Kidney epithelial cell (primary cell): ENCODE results near the gene GSN. TPM values are rescaled to one million over a fixed set of nuclear protein-coding genes. Genes with fewer than 3 reads are reported as not detected.
A peak's percentile ranks its signal among the peaks of the same experiment; 100 is the strongest.

Source experiments
- DNase-seq: peaks from one replicate; pipeline ENCODE4 v3.0.0-alpha.2; 2010; ENCODE audit warnings: low read depth
- H3K27me3 ChIP-seq: 2 replicates; pipeline ENCODE4 v1.6.0; 2011; ENCODE audit warnings: low read length; ENCODE audit not compliant: control insufficient read depth, insufficient read depth
- H3K36me3 ChIP-seq: 2 replicates; pipeline ENCODE4 v1.5.1; 2011; ENCODE audit warnings: low read length; ENCODE audit not compliant: control insufficient read depth, insufficient read depth
- H3K4me3 ChIP-seq: 2 replicates; pipeline ENCODE4 v1.5.1; 2011; ENCODE audit warnings: low read depth, mild to moderate bottlenecking, control low read depth, low read length
- total RNA-seq: library from RNA; depleted of rRNA; stranded (reverse); fragments of >200 nt; gene quantifications from 2 replicates; pipeline ENCODE4 v1.2.3, GENCODE V29; 2015
- TF ChIP-seq, protein P1 (sequence below): IDR thresholded peaks from 2 replicates; pipeline ENCODE4 v1.5.1; 2011; ENCODE audit warnings: mild to moderate bottlenecking, moderate library complexity, low read length, control low read depth, inconsistent platforms; ENCODE audit not compliant: insufficient read depth, poor library complexity, severe bottlenecking

The GSN gene
- total RNA-seq, 1 donor from 2014 or later, result 163 TPM

GRCh38 chr9:121266906-121267650, 884 bp upstream of the GSN start:
- peak overlapping the region; percentile 76 for H3K4me3 ChIP-seq
- no peak for DNase-seq
- TF ChIP-seq, protein P1, sequence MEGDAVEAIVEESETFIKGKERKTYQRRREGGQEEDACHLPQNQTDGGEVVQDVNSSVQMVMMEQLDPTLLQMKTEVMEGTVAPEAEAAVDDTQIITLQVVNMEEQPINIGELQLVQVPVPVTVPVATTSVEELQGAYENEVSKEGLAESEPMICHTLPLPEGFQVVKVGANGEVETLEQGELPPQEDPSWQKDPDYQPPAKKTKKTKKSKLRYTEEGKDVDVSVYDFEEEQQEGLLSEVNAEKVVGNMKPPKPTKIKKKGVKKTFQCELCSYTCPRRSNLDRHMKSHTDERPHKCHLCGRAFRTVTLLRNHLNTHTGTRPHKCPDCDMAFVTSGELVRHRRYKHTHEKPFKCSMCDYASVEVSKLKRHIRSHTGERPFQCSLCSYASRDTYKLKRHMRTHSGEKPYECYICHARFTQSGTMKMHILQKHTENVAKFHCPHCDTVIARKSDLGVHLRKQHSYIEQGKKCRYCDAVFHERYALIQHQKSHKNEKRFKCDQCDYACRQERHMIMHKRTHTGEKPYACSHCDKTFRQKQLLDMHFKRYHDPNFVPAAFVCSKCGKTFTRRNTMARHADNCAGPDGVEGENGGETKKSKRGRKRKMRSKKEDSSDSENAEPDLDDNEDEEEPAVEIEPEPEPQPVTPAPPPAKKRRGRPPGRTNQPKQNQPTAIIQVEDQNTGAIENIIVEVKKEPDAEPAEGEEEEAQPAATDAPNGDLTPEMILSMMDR, result no peak
- H3K27me3 ChIP-seq, result no peaks in the 10 kb centered on the region
- H3K36me3 ChIP-seq, result no peaks in the 10 kb centered on the region

- TF ChIP-seq, protein P1, result no peak
- Histone ChIP-seq H3K4me3 (peak overlapping the region; percentile 76), H3K27me3 (no peaks in the 10 kb centered on the region), H3K36me3 (no peaks in the 10 kb centered on the region)
- DNase-seq, result no peak
These were observed 562 bp downstream of the GSN start for GRCh38 chr9:121268598-121268850.

DNA sequence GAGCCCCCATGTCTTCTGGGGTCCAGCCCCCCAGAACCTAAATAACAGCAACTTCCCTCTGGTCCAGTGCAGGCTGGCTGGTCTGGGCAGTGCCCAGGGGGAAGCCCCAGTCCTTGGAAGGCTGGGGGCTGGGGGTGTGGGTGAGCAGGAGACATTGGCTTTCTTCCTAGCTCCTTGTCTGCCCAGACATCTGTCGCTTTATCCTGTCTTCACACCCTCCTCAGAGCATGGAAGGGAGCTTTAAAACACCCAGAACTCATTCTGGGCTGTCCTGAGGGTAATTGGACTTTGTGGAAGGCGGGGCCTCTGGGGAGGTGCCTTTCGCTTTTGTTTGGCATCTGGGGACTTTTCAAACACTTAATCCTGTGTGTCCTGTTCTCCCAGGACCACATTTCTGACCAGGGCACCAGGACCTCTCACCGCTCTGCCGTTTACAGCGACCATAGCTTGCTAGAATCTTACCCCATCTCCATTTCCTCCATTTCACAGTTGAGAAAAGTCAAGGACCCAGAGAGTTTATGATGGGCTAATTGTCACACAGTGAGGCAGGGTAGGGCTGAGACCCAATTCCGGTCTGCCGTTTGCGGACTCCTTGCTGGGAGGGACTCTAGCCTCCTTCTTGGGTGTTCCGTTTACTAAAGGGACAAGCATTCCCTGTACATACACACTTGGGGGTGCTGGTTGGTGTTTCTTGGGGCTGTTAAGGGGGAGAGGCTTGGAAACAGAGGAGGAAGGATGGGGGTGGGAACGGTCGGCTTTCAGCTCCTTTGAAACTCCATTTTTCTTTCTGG, 1.1 kb downstream of the GSN start:
- H3K4me3 ChIP-seq, result peak overlapping the region; percentile 76
- TF ChIP-seq, protein P1, result no peak
- H3K36me3 ChIP-seq, result no peaks in the 10 kb centered on the region
- no peaks in the 10 kb centered on the region for H3K27me3 ChIP-seq
- DNase-seq, result no peak

GRCh38 chr9:121269642-121270254, 1.8 kb downstream of the GSN start:
- H3K27me3 ChIP-seq, result no peaks in the 10 kb centered on the region
- TF ChIP-seq, protein P1, result no peak
- H3K36me3 ChIP-seq, result no peaks in the 10 kb centered on the region
- H3K4me3 ChIP-seq, result peak overlapping the region; percentile 76
- no peak for DNase-seq

DNA sequence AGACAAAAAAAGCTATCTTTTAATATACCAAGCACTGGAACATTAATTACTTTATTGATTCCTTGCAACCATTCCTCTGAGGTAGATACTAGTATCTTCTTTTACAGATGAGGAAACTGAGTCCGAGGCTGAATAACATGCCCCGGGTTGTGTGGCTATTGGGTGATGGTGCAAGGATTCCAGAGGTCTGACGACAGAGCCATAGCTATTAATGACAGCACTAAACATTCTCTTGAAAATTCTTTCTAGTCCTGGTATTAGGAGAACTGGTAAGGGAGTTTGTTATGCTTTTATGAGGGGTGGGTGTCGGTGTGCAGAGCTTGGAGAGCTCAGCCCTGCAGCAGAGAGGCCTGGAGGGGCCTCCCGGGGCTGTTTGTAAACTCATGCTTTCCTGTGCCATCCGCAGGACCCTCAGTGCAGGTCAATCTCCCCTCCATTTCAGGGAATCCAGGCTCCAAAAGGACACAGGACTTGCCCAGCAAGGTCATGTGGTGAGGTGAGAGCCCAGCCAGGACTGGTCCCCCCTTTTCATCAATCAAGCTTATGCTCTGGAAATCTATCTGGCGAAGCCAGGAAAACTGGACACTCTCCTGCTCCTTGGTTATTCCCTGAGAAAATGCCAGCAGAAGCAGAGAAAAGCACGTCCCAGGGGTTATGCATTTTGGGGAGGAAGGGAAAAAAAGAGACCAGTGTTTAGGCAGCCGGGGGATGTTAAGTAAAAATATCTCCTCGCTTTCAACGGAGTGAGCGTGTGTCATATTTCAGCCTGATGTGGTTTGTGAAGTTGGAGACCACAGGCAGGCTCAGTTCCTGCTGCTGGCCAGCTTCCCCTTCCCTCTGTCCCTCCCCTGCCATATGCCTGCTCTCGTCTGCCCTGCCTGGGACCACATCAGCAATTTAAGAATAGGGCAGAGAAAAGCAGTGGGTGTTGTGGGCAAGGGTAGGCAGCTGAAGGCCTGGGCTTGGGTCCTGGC, 3.7 kb downstream of the GSN start:
- DNase-seq, result no peak
- H3K36me3 ChIP-seq, result no peaks in the 10 kb centered on the region
- TF ChIP-seq, protein P1, result no peak
- no peaks in the 10 kb centered on the region for H3K27me3 ChIP-seq
- H3K4me3 ChIP-seq, result no peak overlapping the region
